DMS153 (cell line): ENCODE results near the gene CYP27A1.
"Not testable (repeated sequence)": the region's sequence is repeated elsewhere in the genome, so short reads cannot be mapped to it uniquely, and the experiment has no call there.

ENCODE experiments used
- DNase-seq: peaks from one replicate; lab custom pipeline; 2025; lab: John Stamatoyannopoulos, UW

CYP27A1 gene

DNA sequence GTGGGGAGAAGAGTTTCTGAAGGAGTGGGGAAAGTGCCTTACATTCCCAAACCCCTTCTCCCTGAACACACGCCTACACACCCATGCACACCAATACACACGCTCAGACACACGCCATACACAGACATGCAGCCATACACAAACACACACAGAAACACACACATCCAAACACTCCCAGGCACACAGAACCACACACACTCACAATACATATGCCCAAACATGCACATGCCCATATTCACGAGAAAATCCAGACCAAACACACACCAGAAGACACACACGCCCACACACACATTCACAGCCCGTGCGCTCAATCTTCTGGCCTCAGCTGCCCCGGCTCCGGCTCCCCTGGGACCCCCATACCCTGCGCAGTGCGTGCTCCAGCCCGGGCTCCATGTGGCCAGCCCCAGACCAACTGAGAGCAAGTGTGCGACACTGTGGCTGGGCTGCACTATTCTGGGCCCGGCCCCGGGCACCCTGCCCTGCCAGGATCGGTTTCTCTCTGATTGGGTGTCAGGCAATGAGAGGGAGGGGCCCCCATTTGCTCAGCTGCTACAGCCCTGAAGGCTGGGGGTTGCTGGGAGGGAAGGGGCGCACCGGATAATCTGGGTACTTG lies 49.5 kb downstream of the CYP27A1 start, which contains the start of gene PRKAG3:
Gene PRKAG3, minus strand, starts transcription at position 426 of the 613 bp plus-strand sequence.
- no peak for DNase-seq

DNA sequence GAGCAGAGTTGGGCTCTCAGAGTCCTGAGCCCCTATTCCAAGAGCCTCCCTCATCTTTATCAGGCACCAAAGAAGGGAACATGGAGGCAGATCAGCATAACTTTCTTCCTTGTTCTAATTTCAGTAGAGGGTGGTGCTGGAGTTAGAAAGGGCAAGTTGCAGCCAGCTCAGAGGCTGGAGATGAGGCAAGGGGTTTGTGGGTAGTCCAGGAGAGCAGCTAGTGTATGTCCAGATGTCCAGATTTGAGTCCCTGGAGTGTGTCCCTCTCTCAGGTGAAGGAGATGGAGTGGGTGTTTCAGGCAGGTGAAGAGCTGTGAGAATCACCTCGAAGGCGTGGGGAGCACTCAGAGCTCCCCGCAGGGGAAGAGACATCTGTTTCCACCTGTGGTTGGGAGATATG lies 50.1 kb downstream of the CYP27A1 start:
- DNase-seq, result no peak

DNA sequence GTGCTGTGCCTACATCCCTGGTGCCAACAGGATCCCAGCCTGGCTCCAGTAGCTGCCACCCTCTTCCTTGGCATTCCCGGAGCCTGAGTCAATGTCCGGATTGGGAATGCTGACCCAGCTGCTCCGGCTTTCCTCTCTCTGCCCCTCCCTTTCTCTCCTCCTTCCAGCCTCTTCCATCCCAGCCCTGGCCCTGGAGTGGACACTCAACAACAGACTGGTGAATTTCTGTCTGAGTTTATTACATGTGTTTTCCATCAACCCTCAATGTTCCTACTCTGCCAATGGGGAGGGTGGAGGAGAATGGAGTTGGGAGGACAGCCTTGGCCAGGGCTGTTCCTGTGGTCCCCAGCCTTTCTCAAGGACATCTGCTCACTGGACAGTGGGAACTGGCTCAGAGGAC lies 50.6 kb downstream of the CYP27A1 start:
- no peak for DNase-seq

DNA sequence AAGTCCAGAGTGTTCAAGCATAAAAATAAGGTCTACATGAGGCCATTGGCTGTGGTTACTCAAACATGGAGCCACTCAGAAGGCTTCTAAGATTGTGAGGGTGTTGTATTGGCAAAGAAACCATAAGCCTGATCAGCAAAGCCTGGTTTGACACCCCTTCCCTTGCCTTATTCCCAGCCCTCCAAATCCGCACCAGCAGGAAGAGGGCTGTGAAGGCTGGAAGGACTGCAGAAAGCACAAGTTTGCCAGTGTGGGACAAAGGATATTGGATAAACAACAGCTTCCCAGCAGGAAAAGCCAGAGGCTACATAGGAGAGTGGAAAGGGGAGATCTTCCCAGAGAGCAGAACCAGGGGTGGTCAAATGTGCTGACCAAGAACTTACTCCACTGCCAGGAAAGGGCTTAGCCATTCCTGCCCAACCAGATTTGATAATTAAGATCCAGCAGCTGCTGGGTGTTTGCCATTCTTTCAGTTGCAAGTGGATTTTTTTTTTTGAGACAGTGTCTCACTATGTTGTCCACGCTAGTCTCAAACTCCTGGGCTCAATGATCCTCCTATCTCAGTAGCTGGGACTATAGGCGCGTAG lies 51.2 kb downstream of the CYP27A1 start:
- no peak for DNase-seq

DNA sequence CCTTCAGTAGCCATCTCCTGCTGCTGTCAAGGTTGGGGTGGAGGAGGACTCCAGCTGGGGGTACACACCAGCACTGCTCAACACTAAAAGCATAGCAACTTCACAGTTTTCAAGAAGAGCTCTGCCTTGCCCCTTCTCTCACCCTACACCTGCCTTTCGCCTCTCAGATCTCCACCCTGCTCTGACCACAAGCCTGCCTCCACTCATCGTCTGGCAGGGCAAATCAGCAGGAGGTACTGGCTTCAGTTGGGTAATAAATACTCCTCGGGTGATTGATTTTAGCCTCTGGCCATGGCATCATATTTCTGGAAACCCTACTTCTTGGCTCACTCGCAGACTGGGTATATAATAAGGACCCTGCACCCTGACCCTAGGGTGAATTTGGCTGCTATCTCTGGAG lies 52.7 kb downstream of the CYP27A1 start:
- no peak for DNase-seq

DNA sequence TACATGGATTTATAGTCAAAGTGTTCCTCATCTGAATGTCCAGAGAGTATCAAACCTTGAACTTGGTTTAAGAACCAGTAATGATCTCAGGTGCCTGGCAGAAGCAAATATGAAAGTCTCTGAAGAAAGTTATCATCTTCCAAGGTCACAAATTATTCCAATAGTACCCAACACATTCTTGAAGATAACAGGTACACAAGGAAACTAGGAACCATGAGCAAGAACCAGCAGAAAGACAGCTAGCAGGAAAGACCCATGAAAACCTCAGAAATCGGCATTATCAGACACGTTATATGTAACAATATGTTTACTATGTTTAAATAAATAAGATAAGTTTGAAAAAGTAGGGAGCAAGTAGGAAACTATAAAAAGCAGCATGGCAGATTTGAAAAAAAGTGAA lies 55.5 kb downstream of the CYP27A1 start:
- DNase-seq, result no peak

DNA sequence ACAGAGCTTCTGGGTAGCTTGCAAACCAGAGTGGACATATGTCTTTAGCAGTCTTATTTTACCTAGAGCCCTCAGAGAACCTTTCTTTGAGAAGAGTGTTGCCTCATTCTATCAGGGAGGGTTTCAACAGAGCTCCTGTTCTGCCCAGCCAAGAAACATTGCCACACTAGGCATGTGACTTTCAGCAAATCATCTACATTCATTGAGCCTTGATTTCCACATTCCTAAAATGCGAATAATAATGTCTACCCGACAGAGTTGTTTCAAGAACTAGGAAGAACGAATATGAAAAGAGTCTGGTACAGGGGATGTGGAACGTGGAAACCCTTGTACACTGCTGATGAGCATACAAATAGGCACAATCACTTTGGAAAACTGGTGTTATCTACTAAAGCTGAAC lies 57.5 kb downstream of the CYP27A1 start:
- no peak for DNase-seq

DNA sequence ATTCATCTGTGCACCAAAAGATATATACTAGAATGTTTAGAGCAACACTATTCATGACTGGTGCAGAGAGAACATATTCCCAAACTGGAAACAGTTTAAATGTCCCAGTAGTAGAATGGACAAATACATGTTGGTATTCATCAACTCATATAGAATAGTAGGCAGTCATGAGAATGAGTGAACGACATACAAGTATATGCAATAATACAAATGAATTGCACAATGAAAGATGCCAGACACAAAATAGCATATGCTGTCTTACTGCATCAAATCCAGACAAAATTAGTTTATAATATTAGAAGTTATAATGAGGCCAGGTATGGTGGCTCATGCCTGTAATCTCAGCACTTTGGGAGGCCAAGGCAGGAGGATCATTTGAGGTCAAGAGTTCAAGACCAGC lies 57.9 kb downstream of the CYP27A1 start:
- no peak for DNase-seq

DNA sequence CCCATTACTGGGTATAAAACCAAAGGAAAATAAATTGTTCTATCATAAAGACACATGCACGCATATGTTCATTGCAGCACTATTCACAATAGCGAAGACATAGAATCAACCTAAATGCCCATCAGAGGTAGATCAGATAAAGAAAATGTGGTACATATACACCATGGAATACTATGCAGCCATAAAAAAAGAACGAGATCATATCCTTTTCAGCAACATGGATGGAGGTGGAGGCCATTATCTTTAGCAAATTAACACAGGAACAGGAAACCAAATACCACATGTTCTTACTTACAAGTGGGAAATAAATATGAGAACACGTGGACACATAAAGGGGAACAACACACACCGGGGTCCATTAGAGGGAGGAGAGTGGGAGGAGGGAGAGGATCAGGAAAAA lies 62.4 kb downstream of the CYP27A1 start:
- DNase-seq, result not testable (repeated sequence)

DNA sequence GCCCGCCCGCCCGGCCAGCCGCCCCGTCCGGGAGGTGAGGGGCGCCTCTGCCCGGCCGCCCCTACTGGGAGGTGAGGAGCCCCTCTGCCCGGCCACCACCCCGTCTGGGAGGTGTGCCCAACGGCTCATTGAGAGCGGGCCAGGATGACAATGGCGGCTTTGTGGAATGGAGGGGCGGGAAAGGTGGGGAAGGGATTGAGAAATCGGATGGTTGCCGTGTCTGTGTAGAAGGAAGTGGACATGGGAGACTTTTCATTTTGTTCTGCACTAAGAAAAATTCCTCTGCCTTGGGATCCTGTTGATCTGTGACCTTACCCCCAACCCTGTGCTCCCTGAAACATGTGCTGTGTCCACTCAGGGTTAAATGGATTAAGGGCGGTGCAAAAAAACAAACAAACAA lies 65.0 kb downstream of the CYP27A1 start:
- DNase-seq, result not testable (repeated sequence)

DNA sequence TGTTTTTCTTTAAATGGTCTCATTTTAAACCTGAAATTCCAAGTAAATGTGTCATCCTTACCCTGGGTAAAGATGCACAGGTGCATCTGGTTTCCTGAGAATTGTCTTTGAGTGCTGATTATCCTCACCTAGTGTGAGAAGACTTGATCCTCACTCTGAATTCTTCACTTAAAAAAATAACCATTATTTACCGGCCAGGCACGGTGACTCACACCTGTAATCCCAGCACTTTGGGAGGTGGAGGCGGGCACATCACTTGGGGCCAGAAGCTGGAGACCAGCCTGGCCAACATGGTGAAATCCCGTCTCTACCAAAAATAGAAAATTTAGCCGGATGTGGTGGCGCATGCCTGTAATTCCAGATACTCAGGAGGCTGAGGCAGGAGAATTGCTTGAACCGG lies 67.8 kb downstream of the CYP27A1 start:
- DNase-seq, result no peak

DNA sequence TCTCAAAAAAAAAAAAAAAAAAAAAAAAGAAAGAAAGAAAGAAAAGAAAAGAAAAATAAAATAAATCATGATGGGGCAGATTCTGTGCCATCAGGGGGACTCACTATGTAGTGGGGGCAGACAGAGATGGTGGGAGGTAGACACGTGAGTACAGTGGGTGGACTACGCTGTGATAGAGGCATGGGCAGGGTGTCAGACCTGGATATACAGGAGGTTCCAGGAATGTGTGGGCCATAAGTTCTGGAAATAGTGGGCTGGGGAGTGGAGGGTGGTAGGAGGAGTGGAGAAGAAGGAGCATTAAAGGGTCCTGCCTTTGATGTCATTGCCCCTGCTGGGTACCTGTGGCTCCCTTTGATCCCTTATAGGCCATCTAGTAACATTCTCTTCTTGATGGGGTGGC lies 68.8 kb downstream of the CYP27A1 start:
- no peak for DNase-seq

DNA sequence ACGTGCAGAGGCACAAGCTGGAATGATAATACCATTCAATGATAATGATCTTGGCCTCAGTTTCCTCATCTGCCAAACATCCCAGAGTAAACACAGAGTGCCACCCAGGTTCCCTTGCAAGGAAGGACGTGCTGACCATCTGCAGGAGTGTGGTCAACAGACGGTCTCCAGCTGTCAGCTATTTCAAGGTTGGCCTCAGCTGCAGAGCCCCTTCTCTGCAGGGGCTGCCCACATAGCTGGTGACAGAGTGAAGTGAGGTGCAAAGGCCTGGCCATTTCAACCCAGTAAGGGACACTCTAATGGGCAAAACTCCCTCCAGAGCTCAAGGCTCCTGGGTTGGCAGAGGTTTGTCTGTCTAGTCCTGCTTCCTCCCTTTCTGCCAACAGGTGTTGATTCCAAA lies 69.3 kb downstream of the CYP27A1 start:
- no peak for DNase-seq

DNA sequence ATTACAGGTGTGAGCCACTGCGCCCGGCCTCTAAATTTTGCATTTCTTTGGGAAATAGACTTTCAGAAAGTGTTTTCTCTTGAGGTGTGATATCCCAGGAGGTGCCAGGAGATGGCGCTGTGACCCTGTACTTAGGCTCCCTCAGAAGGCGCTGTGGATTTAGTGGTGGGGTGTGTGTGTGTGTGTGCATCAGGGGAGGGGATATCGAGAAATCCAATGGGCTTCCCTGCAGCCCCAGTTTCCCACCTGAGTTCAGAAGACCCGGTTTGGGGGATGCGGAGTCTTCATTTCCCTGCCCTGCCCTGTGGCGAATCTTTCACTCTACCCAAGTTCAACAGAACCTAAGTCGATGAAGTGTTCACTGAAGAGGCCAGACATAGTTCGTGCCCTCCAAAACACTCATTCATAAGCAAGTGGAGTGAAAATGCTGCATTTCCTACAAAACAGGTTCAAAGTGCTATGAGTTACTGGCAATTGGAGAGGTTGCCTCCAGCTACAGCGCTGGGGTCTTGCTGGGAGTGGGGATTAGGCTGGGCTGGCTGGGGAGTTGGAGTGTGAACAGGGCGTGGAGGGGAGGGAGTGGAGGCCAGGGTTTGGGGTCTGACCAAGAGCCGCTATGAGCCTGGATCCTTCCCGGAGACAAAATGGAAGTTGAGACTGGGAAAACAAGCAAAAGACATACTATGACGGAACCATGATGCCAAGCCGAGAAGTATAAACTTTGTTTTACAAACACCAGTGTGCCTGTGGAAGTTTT lies 71.1 kb downstream of the CYP27A1 start:
- no peak for DNase-seq

DNA sequence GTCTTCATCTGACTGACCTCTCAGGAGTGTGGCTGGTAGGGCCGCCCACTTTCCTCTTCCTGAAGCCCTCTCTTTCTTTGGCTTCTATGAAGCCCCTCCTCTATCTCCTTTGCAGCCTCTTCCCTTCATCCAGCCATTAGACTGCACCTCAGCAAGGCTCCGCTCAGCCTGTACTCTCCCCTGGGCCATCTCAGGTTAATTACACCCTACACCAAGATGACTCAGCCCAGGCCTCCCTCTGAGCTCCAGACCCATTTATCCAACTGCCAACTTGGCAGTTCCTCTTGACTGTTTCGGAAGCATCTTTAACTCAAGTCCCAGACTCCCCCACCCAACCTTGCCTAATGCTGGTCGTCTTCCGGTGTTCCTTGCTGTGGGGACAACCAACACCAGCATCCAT lies 71.8 kb downstream of the CYP27A1 start:
- DNase-seq, result no peak

DNA sequence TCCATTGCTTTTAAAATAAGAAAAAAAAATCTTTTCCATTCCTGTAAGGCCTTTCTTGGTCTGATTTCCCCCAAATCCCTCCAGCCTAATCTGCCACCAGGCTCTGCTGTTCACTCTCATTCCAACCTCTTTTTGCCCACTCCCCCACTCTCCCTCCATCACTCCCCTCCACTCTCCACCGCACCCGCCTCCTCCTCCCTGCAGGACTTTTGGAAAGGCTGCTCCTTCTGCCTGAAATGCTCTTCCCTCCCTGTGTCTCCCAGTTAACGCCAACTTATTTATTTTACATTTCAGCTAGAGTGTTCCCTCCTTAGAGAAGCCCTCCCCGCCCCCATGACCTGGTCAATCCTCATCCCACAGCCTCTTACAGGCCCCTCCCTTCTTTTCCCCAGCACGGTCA lies 72.9 kb downstream of the CYP27A1 start:
- no peak for DNase-seq

DNA sequence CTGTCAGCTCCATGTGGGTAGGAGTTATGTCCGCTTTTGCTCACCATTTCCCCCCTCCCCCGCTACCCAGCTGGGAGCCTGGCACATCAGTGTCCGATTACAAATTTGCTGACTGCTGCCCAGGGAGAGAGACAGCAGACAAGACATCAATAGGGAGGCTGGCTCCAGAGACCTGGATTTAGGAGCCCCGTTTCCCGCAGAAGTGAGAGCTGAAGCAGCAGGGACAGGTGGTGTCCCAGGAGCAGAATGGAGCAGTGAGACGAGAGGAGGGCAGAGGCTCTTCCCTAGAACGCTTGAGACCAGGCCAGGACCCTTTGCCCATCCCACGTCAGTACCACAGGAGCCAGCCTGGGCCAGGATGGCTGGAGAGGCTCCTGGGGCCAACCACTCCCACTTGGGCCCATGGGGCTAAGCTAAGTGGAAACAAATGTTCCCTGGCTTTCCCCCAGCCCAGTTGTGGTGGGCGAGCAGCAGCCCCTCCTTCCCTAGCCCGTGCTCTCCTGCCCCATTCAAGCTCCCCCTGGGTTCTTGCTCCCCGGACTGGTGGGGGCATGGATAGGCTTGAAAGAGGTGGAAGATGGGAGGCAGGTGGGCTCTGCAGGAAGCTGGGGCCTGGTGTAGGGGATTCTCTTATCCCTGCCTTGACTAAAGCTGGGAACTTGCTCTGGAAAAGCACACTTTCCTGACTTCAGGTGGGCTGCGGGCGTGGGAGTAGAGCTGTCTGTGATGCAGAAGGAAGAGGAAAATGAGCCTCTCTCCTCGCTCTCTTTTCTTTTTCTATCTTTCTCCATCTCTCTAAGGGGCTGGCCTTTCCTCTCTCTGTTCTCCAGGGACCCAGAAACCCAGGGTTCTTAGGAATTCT lies 73.6 kb downstream of the CYP27A1 start:
- no peak for DNase-seq

DNA sequence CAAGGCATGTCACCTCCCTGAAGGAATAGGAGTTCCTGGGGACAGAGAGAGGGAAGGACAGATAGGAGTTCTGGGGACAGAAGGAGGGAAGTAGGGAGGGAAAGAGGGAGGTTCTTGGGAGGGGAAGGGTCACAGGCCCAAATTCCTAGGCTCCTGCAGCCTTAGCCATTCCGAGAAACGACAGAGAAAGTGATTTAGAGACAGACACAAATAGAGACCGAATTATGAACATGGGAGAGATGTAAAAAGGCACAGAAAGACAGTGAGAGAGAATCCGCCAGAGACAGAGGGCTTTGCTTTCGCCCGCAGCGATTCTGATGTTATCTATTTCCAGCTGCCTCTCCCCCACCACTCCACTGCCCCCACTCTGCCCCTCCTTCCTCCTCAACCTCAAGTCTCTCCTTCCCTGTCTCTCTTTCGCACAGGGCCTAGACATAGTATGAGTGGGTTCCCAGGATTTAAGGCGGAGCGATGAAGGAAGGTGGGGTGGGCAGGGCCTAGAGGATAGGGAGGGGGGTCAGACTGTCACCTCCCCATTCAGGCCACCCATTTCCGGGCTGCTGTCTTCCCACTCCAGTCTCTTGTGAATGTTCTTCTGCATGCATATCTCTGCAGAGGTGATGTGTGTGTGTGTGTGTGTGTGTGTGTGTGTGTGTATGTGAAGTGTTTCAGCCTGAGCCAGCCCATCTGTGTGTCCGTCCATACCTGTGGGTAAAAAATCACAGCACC lies 74.4 kb downstream of the CYP27A1 start:
- no peak for DNase-seq

DNA sequence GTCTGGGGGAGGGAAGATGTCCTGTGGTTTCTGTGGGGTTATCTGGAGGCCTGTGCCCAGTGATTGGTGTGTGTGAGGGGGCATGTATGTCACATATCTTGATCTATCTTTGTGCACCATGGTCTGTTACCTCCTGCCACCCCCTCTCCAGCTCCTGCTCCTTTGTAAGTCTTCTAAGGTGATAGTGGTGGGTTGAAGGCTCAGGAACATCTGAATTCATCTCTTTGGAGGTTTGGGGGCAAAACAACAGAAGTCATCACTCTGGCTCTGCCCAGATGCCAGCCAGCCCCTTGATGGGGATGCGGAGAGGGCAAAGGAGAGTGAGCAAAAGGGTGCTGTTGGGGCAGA lies 74.9 kb downstream of the CYP27A1 start:
- DNase-seq, result no peak

DNA sequence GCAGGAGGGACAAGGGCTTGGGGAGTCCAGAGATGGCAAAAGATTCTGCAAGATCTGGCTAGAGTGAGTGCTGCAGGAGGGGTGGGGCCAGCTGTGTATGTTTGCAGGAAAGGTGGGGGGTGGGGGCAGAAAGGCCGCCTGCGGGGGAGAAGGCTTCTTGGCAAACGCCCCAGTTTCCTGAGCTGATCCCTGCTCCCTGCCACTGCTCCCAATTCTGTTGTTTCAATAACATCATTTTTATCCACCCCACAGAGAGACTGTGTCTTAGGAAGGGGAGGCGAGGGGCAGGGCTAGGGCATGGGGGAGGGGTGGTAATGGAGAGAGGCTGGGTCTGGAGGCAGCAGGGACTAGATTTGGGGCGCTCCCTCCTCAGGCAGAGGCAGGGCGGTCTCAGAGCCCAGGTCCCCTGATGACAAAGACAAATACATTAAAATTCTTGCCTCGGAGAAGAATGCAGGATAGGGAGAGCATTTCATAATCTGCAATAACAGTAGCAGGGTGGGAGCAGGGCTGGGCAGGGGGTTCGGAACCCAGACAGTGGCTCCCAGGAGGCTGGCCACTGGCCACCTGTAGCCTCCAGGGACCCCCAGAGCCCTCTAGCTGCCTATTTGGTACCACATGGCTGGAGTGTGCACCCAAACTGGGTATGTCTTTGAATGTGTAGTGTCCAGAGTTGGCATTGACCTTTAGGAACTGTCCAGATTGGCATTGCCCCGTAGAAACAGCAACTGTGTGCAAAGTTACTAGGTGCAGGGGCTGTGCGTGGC lies 75.6 kb downstream of the CYP27A1 start:
- DNase-seq, result no peak

DNA sequence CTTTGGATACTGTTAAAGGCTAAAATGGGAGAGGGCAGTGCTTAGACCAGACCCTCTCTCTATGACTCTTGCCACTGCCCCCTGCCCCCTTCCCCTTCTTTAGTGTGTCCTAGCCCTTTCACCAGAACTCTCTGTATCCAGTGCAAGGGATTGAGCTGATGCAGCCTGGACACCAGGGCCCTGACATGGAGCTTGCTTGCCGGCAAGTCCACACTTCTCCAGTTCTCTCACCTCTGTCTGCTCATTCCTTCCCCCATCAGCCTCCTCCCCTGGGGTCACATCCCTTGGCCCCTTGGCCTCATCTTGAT lies 76.1 kb downstream of the CYP27A1 start:
- DNase-seq, result no peak
